HEK293 (cell line): ENCODE data around the gene DOCK1.

ENCODE experiments used
- CTCF ChIA-PET: fragments of 350-600 bp; formaldehyde crosslinking; extraction: SDS; loops from one replicate; lab custom pipeline; 2021; ENCODE audit warnings: antibody characterized with exemption; lab: Yijun Ruan, JAX
- POLR2A ChIA-PET: fragments of 300-600 bp; formaldehyde crosslinking; extraction: SDS; loops from one replicate; lab custom pipeline; 2020; ENCODE audit warnings: antibody characterized with exemption, inconsistent platforms; lab: Yijun Ruan, JAX
- H3K27ac ChIP-seq: fragments of 200-500 bp; sonication (Bioruptor generic); 2 replicates; pipeline ENCODE4 v1.5.1; 2014; ENCODE audit warnings: low read depth, low read length, control low read depth, inconsistent platforms; ENCODE audit errors: extremely low read depth
- H3K36me3 ChIP-seq, 2 experiments: fragments of 200-500 bp in 1 of 2; sonication (Bioruptor generic) in 1 of 2; 1 replicate in 1 of 2; 2 replicates in 1 of 2; pipeline ENCODE4 v1.5.1; 2014 to 2017; ENCODE audit warnings: inconsistent platforms in 2 of 2, low read length in 2 of 2; ENCODE audit not compliant: control insufficient read depth in 2 of 2, insufficient read depth in 1 of 2
- H3K4me1 ChIP-seq: fragments of 200-500 bp; sonication (Bioruptor generic); 2 replicates; pipeline ENCODE4 v1.5.1; 2014; ENCODE audit warnings: mild to moderate bottlenecking, low read length, inconsistent platforms; ENCODE audit not compliant: control insufficient read depth, insufficient read depth
- H3K4me3 ChIP-seq: 2 replicates; pipeline ENCODE4 v1.5.1; 2011; ENCODE audit warnings: low read depth, mild to moderate bottlenecking, control low read depth, low read length, moderate library complexity
- H3K9me3 ChIP-seq: fragments of 200-500 bp; sonication (Bioruptor generic); 2 replicates; pipeline ENCODE4 v1.5.1; 2014; ENCODE audit warnings: low read depth, low read length, inconsistent platforms; ENCODE audit not compliant: control insufficient read depth, insufficient read depth
- BCL6B ChIP-seq: fragments of 450-650 bp; formaldehyde crosslinking; IDR thresholded peaks from 2 replicates; pipeline ENCODE4 v1.5.1; 2017; ENCODE audit warnings: missing biosample characterization, missing genetic modification characterization
- GLIS1 ChIP-seq: fragments of 450-650 bp; formaldehyde crosslinking; IDR thresholded peaks from 2 replicates; pipeline ENCODE4 v1.5.1; 2016; ENCODE audit warnings: missing biosample characterization, missing genetic modification characterization
- PRDM4 ChIP-seq: fragments of 450-650 bp; formaldehyde crosslinking; IDR thresholded peaks from 2 replicates; pipeline ENCODE4 v1.5.1; 2017; ENCODE audit warnings: missing biosample characterization, missing genetic modification characterization
- SCRT1 ChIP-seq: fragments of 450-650 bp; formaldehyde crosslinking; IDR thresholded peaks from 2 replicates; pipeline ENCODE4 v1.5.1; 2016; ENCODE audit warnings: missing biosample characterization, missing genetic modification characterization, borderline replicate concordance
- ZEB2 ChIP-seq: fragments of 450-650 bp; formaldehyde crosslinking; IDR thresholded peaks from 2 replicates; pipeline ENCODE4 v1.5.1; 2016; ENCODE audit warnings: missing biosample characterization, missing genetic modification characterization
- ZFP37 ChIP-seq: fragments of 450-650 bp; formaldehyde crosslinking; IDR thresholded peaks from 2 replicates; pipeline ENCODE4 v1.5.1; 2016; ENCODE audit warnings: missing biosample characterization, missing genetic modification characterization
- ZNF10 ChIP-seq: fragments of 450-650 bp; formaldehyde crosslinking; IDR thresholded peaks from 2 replicates; pipeline ENCODE4 v1.5.1; 2017; ENCODE audit warnings: missing biosample characterization, missing genetic modification characterization
- ZNF202 ChIP-seq: fragments of 450-650 bp; formaldehyde crosslinking; IDR thresholded peaks from 2 replicates; pipeline ENCODE4 v1.5.1; 2016; ENCODE audit warnings: missing biosample characterization, missing genetic modification characterization, borderline replicate concordance
- ZNF221 ChIP-seq: fragments of 450-650 bp; formaldehyde crosslinking; IDR thresholded peaks from 2 replicates; pipeline ENCODE4 v1.5.1; 2017; ENCODE audit warnings: missing biosample characterization, missing genetic modification characterization, borderline replicate concordance
- ZNF266 ChIP-seq: fragments of 450-650 bp; formaldehyde crosslinking; IDR thresholded peaks from 2 replicates; pipeline ENCODE4 v1.5.1; 2016; ENCODE audit warnings: missing biosample characterization, missing genetic modification characterization, low read depth
- ZNF274 ChIP-seq, 2 experiments: fragments of 200-500 bp in 1 of 2; fragments of 450-650 bp in 1 of 2; sonication (Bioruptor generic) in 1 of 2; formaldehyde crosslinking in 1 of 2; IDR thresholded peaks; 2 replicates each; pipeline versions ENCODE4 v1.5.1 to v1.6.1; 2014 to 2016; ENCODE audit warnings: borderline replicate concordance in 1 of 2, inconsistent platforms in 1 of 2, low read length in 1 of 2, missing biosample characterization in 1 of 2, missing genetic modification characterization in 1 of 2
- ZNF280D ChIP-seq: fragments of 450-650 bp; formaldehyde crosslinking; IDR thresholded peaks from 2 replicates; pipeline ENCODE4 v1.5.1; 2016; ENCODE audit warnings: missing biosample characterization, missing genetic modification characterization
- ZNF404 ChIP-seq: fragments of 450-650 bp; formaldehyde crosslinking; IDR thresholded peaks from 2 replicates; pipeline ENCODE4 v1.5.1; 2017; ENCODE audit warnings: missing biosample characterization, missing genetic modification characterization
- ZNF521 ChIP-seq: fragments of 450-650 bp; formaldehyde crosslinking; IDR thresholded peaks from 2 replicates; pipeline ENCODE4 v1.5.1; 2017; ENCODE audit warnings: missing biosample characterization, mild to moderate bottlenecking, missing genetic modification characterization
- ZNF707 ChIP-seq: fragments of 450-650 bp; formaldehyde crosslinking; IDR thresholded peaks from 2 replicates; pipeline ENCODE4 v1.5.1; 2016; ENCODE audit warnings: missing biosample characterization, missing genetic modification characterization
- ZNF785 ChIP-seq: fragments of 450-650 bp; formaldehyde crosslinking; IDR thresholded peaks from 2 replicates; pipeline ENCODE4 v1.5.1; 2016; ENCODE audit warnings: missing biosample characterization, missing genetic modification characterization

Gene DOCK1

GRCh38 chr10:126872135-126872534, 33.1 kb upstream of the DOCK1 start:
- peak; percentile 57 for TF ChIP-seq GLIS1 (tag by site-specific recombination)
- no peak for TF ChIP-seq ZNF221 (tag by site-specific recombination)
- TF ChIP-seq ZNF266 (tag by site-specific recombination) = no peak
- Histone ChIP-seq H3K27ac (no peak overlapping the region), H3K4me3 (no peak overlapping the region), H3K4me1 (no peaks in the 10 kb centered on the region), H3K9me3 (no peaks in the 10 kb centered on the region), H3K36me3 (no peaks in the 10 kb centered on the region)
- ChIA-PET CTCF (no interaction called here), POLR2A (no interaction called here)

GRCh38 chr10:126872768-126873167, 32.5 kb upstream of the DOCK1 start:
- H3K36me3 ChIP-seq = no peaks in the 10 kb centered on the region
- CTCF ChIA-PET = interaction anchor here (0.6 kb wide), 1 partner anchor 1841 kb away, joined by 3 read pairs; no protein-coding TSS in a partner anchor

GRCh38 chr10:126876456-126876855, 28.8 kb upstream of the DOCK1 start:
- Histone ChIP-seq H3K27ac (no peak overlapping the region), H3K4me1 (no peaks in the 10 kb centered on the region), H3K9me3 (no peaks in the 10 kb centered on the region), H3K36me3 (no peaks in the 10 kb centered on the region), H3K4me3 (no peak overlapping the region)
- ChIA-PET CTCF (interaction anchor here (0.7 kb wide), 1 partner anchor 344 kb away, joined by 3 read pairs; no protein-coding TSS in a partner anchor), POLR2A (no interaction called here)
- no peak for TF ChIP-seq ZNF404
- no peak for TF ChIP-seq ZNF10 (tag by site-specific recombination)
- no peak for TF ChIP-seq ZNF521 (tag by site-specific recombination)
- no peak for TF ChIP-seq BCL6B (tag by site-specific recombination)
- TF ChIP-seq ZNF707 (tag by site-specific recombination) = no peak
- no peak for TF ChIP-seq ZEB2 (tag by site-specific recombination)
- no peak for TF ChIP-seq ZNF202 (tag by site-specific recombination)
- no peak for TF ChIP-seq PRDM4 (tag by site-specific recombination)

More at GRCh38 chr10:126872768-126873167, 32.5 kb upstream of the DOCK1 start:
- no peak overlapping the region for H3K27ac ChIP-seq
- no peak for TF ChIP-seq SCRT1 (tag by site-specific recombination)
- no peak for TF ChIP-seq ZFP37 (tag by site-specific recombination)
- TF ChIP-seq ZNF274 (IDR thresholded peaks at IDR 0.05; ENCODE audit: low read length) = no peak
- TF ChIP-seq ZNF274 (tag by site-specific recombination; IDR thresholded peaks at IDR 0.05; ENCODE audit: borderline replicate concordance) = no peak
- TF ChIP-seq PRDM4 (tag by site-specific recombination) = no peak
- TF ChIP-seq ZNF280D (tag by site-specific recombination) = no peak
- no peak for TF ChIP-seq ZNF785
- H3K4me3 ChIP-seq = no peak overlapping the region
- POLR2A ChIA-PET = no interaction called here
- H3K4me1 ChIP-seq = no peaks in the 10 kb centered on the region
- no peaks in the 10 kb centered on the region for H3K9me3 ChIP-seq
